IPS-NIHi7 (cell line): ENCODE data around the gene TMPRSS9.
"Not testable (repeated sequence)": the region's sequence is repeated elsewhere in the genome, so short reads cannot be mapped to it uniquely, and the experiment has no call there.

Experiments used
- DNase-seq: peaks from one replicate; pipeline ENCODE4 v3.0.0; 2012; ENCODE audit warnings: mixed read lengths; ENCODE audit errors: extremely low spot score

The TMPRSS9 gene

DNA sequence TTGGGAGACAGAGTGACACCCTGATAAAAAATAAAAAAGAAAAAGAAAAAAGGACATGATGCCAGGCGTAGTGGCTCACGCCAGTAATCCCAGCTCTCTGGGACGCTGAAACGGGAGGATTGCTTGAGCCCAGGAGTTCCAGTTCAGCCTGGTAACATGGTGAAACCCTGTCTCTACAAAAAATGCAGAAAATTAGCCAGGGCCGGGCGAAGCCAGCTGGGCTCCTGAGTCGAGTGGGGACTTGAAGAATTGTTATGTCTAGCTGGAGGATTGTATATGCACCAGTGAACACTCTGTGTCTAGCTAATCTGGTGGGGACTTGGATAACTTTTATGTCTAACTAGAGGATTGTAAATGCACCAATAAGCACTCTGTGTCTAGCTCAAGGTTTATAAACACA, 32.3 kb downstream of the TMPRSS9 start:
- no peak for DNase-seq

GRCh38 chr19:2392899-2393298, 32.8 kb downstream of the TMPRSS9 start:
- DNase-seq, result not testable (repeated sequence)

- DNase-seq, result no peak
Measured at GRCh38 chr19:2394054-2394441, 34.0 kb downstream of the TMPRSS9 start.

GRCh38 chr19:2394442-2395292, 34.6 kb downstream of the TMPRSS9 start:
- DNase-seq, result no peak

- DNase-seq, result not testable (repeated sequence)
Measured at GRCh38 chr19:2395293-2395829, 35.3 kb downstream of the TMPRSS9 start.

GRCh38 chr19:2397173-2397572, 37.1 kb downstream of the TMPRSS9 start:
- DNase-seq, result not testable (repeated sequence)

GRCh38 chr19:2398735-2399305, 38.8 kb downstream of the TMPRSS9 start:
- DNase-seq, result no peak

- no peak for DNase-seq
Measured at GRCh38 chr19:2399582-2399981, 39.5 kb downstream of the TMPRSS9 start.

- DNase-seq, result no peak
Measured at GRCh38 chr19:2408247-2408646, 48.2 kb downstream of the TMPRSS9 start.

DNA sequence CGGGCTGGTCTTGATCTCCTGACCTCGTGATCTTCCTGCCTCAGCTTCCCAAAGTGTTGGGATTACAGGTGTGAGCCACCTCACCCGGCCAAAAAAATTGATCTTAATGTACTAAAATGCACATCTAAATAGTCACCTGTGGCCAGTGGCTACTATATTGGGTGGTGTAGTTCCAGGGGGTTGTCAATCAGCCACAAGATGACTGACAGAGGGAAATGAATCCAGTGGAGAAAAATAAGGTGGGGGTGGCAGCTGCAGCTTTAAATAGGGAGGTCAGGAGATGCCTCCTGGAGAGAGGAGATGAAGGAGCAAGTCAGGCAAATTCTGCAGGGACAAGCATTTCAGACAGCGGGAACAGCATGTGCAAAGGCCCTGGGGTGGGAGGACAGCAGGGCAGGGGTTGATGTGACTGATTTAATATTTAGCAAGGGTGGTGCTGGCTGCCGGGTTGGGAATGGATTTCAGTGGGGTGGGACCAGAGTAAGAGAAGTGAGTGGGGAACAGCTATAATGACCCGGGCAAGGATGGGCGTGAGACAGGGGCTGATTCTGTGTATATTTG, 49.4 kb downstream of the TMPRSS9 start:
- DNase-seq, result no peak

DNA sequence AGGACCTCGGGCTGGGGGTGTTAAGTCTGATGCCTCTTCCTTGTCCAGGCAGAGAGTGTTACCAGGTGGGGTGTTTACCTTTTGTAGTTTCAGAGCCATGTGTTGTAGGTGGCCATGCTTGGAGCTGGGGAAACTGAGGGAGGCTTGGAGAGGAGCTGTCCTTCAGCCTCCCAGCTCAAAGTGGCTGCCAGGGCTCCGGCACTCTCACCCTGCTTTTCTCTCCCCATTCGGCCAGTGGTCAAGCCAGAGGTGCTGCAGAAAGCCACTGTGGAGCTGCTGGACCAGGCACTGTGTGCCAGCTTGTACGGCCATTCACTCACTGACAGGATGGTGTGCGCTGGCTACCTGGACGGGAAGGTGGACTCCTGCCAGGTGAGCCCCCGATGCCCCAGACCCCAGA, 50.0 kb downstream of the TMPRSS9 start:
- DNase-seq, result no peak

DNA sequence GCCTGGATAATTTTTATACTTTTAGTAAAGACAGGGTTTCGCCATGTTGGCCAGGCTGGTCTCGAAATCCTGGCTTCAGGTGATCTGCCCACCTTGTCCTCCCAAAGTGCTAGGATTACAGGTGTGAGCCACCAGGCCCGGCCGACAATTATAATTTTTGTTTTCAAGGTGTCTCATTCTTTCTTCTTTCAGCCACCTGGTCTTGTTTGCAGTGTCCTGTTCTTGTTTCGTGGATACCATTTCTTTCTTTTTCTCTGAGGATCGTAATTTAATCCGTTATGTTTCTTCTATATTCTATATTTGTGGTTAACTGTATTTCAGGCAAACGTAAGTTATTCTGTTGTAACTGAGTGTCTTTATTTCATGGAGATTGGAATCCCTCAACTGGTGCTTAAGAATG, 51.6 kb downstream of the TMPRSS9 start:
- no peak for DNase-seq

GRCh38 chr19:2412449-2412848, 52.4 kb downstream of the TMPRSS9 start:
- DNase-seq, result no peak

DNA sequence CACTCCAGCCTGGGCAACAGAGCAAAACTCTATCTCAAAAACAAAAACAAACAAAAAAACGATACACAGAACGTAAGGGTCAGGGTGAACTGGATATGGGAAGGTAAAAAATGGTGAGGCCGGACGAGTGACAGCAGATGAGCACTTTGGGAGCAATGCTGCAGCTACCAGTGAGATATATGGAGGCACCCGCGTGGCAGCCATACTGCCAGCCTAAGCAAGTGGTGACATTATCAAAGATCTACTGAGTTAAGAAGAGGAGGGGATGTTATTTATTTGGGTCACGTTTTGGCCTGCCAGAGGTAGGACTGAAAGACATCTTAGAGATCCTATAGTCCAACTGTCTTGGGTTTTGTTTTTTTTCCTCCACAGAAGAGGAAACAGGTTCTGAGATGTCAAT, 53.1 kb downstream of the TMPRSS9 start:
- no peak for DNase-seq

GRCh38 chr19:2413629-2414028, 53.6 kb downstream of the TMPRSS9 start:
- DNase-seq, result no peak

GRCh38 chr19:2415281-2415972, 55.4 kb downstream of the TMPRSS9 start:
- DNase-seq, result no peak

DNA sequence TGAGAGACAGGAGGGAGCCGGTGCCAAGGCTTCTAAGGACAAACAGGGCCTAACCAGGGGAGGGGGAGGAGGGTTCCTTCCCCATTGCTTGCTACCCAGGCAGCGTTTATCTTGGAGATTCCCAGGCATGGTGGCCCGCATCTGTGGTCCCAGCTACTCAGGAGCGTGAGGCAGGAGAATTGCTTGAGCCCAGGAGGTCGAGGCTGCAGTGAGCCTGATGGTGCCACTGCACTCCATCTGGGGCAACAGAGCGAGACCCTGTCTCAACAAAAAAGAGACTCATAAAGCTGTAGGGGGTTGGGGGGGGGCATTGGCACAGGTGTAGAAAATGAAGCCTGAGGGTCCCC, 55.9 kb downstream of the TMPRSS9 start:
- no peak for DNase-seq

GRCh38 chr19:2416321-2417097, 56.4 kb downstream of the TMPRSS9 start:
- DNase-seq, result no peak

GRCh38 chr19:2417436-2417835, 57.4 kb downstream of the TMPRSS9 start:
- DNase-seq, result not testable (repeated sequence)

- no peak for DNase-seq
Measured at GRCh38 chr19:2417881-2418406, 57.9 kb downstream of the TMPRSS9 start.

DNA sequence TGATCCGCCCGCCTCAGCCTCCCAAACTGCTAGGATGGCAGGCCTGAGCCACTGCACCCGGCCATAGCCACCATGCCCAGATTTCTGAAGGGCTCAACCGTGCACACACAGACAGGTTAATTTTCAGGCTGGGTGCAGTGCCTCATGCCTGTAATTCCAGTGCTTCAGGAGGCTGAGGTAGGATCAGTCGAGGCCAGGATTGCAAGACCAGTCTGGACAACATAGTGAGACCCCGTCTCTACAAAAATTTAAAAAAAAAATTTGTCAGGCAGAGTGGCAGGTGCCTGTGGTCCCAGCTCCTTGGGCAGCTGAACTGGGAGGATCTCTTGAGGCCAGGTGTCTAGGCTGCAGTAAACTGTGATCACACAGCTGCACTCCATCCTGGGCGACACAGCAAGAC, 59.7 kb downstream of the TMPRSS9 start:
- DNase-seq, result no peak
